ENCODE measurements around the gene IFNA13. TPM values are rescaled to one million over a fixed set of nuclear protein-coding genes. Genes with fewer than 3 reads are reported as not detected.

IFNA13 gene
- total RNA-seq, 1 donor from 2014 or later, result not detected

DNA sequence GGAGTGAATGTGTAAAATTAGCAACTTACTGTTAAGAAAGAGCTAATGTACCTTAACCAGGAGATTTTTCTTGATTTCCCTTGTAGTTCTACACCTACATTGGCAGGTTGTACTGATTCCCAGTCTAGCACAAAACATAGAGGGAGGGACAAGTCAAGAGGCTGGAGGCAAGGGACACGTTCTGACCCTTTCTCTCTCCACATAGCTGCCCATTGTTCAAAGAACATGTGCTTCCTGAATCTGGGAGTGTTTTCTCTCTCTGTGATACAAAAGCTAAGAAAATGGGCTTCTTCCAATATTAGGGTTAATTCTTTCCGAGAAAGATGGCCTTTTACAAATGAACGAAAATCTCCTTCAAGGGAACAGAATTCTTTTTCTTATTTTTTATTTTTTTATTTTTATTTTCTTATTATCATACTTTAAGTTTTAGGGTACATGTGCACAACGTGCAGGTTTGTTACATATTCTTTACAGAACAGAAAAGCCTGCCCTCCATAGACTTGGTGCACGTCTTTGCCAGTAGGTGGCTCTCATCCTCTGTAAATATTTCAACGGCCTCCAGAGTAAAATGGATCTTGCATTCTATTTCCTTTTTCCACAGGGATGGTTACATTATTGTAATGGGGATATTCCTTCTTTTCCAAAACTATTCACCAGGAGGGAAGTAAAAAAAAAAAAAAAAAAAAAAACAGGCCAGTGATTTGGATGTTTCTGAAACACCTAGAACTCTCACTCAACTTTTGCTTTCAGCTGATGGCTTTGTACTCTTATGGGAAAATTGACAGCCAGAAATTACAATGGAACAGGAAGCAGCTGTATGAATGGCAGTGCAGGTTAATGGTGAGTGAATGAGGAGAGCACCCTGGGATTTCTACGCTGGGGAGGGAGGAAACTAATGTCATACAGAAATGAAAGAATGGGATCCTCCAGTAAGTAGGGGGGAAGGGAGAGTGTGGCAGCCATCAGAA, 49.6 kb downstream of the IFNA13 start:
- no peak for DNase-seq (ENCODE audit: low spot score)
- H3K4me3 Mint-ChIP-seq (ENCODE audit: unreplicated experiment), result no peak overlapping the region
- H3K4me1 Mint-ChIP-seq (ENCODE audit: low read depth), result peaks cover 5% of the 10 kb centered on the region
- no peaks in the 10 kb centered on the region for H3K9me3 Mint-ChIP-seq (ENCODE audit: low read depth)
- no peak overlapping the region for H3K27ac Mint-ChIP-seq (ENCODE audit: unreplicated experiment)
- peaks cover 10% of the 10 kb centered on the region for H3K36me3 Mint-ChIP-seq (ENCODE audit: low read depth)
- TF ChIP-seq, protein P1, sequence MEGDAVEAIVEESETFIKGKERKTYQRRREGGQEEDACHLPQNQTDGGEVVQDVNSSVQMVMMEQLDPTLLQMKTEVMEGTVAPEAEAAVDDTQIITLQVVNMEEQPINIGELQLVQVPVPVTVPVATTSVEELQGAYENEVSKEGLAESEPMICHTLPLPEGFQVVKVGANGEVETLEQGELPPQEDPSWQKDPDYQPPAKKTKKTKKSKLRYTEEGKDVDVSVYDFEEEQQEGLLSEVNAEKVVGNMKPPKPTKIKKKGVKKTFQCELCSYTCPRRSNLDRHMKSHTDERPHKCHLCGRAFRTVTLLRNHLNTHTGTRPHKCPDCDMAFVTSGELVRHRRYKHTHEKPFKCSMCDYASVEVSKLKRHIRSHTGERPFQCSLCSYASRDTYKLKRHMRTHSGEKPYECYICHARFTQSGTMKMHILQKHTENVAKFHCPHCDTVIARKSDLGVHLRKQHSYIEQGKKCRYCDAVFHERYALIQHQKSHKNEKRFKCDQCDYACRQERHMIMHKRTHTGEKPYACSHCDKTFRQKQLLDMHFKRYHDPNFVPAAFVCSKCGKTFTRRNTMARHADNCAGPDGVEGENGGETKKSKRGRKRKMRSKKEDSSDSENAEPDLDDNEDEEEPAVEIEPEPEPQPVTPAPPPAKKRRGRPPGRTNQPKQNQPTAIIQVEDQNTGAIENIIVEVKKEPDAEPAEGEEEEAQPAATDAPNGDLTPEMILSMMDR (IDR thresholded peaks at IDR 0.05), result peak; percentile 91
- H3K27me3 Mint-ChIP-seq (ENCODE audit: low read depth), result peaks cover 15% of the 10 kb centered on the region

Other genes starting within 250 kb of the IFNA13 start
- not detected in 3 replicates for gene IFNW1, start 226.2 kb downstream of the IFNA13 start, total RNA-seq
- gene IFNA21, start 201.4 kb downstream of the IFNA13 start, total RNA-seq, result not detected in 3 replicates
- not detected in 3 replicates for gene IFNA4, start 180.5 kb downstream of the IFNA13 start, total RNA-seq
- not detected in 3 replicates for gene IFNA7, start 165.9 kb downstream of the IFNA13 start, total RNA-seq
- not detected in 3 replicates for gene IFNA10, start 160.9 kb downstream of the IFNA13 start, total RNA-seq
- gene IFNA16, start 150.7 kb downstream of the IFNA13 start, total RNA-seq, result not detected in 3 replicates
- gene IFNA17, start 139.8 kb downstream of the IFNA13 start, total RNA-seq, result not detected in 3 replicates
- not detected in 3 replicates for gene IFNA14, start 128.1 kb downstream of the IFNA13 start, total RNA-seq
- gene IFNA5, start 62.7 kb downstream of the IFNA13 start, total RNA-seq, result not detected in 3 replicates
- 27.6 to 32.6 TPM (median 28.9 TPM) in 3 replicates for gene KLHL9, start 32.7 kb downstream of the IFNA13 start, total RNA-seq
- not detected in 3 replicates for gene IFNA6, start 17.2 kb downstream of the IFNA13 start, total RNA-seq
- gene IFNA2, start 17.3 kb upstream of the IFNA13 start, total RNA-seq, result not detected in 3 replicates
- gene IFNA8, start 41.1 kb upstream of the IFNA13 start, total RNA-seq, result not detected in 3 replicates
- not detected in 3 replicates for gene IFNA1, start 72.4 kb upstream of the IFNA13 start, total RNA-seq
- not detected in 3 replicates for gene IFNE, start 114.3 kb upstream of the IFNA13 start, total RNA-seq

Measured in chondrocyte (in vitro differentiated cells).